Stimulated activated CD4-positive, alpha-beta T cell treated with anti-CD3 and anti-CD28 coated beads, Interleukin-2, amount 100 ng/mL, for 48 hours (primary cell): ENCODE results near the gene CEP104.

Experiments
- DNase-seq, 2 donors: peaks; one replicate each; pipeline ENCODE4 v3.0.0-alpha.2; 2020

The CEP104 gene

DNA sequence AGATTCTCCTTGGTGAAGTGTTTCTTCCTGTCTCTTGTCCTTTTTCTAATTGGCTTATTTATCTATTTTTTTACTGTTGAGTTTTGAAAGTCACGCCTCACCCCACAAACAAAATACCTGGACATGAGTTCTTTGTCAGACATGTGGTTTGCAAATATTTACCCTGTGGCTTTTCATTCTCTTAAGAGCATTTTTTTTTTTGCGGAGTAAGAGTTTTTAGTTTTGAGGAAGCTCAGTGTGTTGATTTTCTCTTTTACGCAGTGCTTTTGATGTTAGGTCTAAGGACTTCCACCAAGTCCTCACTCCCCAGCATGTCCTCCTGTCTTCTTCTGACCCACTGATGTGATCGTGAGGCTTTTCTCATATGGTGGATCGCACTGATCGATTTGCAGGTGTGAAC, 7.9 kb upstream of the CEP104 start:
- no peak for DNase-seq

DNA sequence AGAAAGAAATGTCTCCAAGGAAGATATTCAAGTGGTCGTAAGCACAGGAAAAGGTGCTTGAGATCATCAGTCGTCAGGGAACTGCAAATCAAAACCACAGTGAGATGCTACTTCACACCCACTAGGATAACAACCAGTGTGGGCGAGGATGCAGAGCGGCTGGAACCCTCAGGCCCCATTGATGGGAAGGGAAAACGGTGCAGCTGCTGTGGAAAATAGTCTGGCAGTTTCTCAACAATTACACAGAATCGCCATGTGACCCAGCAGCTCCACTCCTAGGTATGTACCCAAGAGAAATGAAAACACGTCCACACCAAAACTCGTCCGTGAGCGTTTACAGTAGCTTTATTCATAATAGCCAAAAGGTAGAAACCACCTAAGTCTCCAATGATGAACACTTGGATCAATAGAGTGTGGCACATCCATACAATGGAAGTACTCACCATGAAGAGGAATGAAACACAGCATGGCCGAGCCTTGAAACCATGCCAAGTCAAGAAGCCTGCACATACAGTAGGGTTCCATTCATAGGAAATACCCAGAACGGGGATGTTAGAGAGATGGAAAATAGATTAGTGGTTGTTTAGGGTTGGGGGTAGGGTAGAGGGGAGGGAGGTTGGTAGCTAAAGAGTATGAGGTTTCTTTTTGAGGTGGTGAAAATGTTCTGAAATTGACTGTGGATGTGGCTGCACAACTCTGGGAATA, 6.4 kb upstream of the CEP104 start:
- no peak for DNase-seq

DNA sequence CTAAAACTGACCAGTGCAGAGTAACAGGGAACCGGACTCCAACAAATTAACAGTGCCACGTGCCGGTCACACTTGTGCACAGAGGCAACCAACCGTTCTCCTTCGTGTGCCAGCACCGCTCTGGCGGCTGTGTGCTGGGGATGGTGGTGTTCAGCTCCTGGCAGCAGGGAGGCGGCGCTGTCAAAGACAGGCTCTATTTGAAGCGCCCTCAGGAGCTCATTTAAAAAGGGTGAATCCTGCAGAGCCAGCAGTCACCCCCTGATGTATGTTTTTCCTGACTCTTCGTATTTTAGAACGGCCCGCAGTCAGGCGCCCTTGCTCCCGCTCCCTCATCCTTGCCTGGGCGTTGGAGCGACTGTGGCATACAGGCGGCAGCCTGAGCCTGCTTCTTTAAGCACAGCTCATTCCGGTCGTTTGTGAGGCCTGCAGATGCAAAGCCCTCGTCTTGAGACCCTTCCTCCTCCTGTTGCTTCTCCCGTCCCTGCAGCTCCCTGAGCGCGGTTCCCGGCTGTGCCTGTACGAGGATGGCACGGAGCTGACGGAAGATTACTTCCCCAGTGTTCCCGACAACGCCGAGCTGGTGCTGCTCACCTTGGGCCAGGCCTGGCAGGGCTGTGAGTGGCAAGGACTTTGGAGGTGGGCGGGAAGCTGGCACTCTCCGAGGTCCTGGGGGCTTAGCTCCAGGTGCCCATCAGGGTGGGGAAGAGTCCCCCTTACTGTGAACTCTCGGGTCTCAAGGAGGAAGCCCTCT, 1.4 kb upstream of the CEP104 start:
- DNase-seq = no peak

DNA sequence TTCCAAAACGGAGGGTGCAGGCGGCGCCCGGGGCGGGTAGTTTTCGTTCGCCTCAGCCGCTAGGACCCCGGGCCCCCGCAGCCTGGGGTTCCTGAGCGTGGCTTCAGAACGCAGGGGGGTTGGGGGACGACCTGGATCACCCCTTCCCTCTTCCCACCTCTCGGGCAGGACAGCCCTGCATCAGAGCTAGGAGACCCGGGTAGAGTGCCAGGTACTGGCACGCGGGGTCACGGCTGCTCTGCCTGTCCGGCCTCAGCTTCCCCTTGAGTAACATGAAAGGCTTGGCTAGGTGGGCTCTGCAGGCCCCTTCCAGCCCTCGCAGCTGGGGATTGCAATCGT, 749 bp upstream of the CEP104 start:
- no peak for DNase-seq

DNA sequence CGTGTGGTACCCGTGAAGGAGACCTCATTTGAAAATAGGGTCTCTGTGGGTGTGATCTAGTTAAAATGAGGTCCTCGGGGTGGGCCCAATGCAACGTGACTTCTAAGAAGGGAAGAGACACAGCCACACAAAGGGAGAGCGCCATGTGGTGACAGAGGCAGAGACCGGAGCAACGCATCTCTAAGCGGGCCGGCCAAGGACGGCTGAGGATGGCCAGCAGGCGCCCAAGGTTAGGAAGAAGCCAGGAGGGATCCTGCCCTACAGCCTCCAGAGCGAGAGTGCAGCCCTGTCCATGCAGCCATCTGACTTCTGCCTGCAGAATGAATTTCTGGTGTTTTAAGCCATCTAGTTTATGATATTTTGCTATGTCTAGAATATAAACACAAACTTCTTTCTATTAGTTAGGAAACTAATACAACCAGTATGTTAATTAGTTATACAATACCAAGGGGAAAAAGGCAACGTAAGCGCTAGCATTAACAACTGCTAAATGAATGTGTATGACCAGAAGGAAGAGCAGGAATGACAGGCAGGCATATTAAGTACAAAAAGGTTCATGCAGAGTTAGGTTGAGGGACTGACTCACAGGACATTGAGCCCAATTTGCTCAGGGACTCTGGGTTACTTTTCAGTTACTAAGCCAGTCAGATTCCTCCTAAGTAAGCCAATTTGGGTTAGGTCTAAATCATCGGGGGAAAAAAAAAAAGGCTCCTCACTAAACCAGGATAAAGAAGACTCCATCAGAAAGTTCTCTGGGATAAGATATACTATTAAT, 4.1 kb downstream of the CEP104 start:
- DNase-seq = no peak

DNA sequence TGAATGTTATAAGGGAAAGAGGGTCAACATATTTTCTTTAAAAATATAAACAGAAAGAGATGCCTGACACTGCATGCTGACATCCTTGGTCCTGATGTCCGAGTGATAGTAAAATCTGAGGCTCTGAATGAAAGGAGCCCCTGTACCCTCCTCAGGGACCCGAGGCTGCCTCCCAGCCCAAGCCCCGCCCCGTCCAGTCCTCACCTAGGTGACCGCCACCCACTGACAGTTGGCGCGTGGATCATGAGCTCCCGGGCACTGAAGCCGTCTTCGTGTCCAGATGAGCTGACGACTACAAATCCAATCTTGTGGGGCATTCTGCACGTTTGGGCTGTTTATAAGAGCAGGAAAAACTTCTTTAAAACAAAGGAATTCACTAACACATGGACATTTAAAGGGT, 4.9 kb downstream of the CEP104 start:
- no peak for DNase-seq

DNA sequence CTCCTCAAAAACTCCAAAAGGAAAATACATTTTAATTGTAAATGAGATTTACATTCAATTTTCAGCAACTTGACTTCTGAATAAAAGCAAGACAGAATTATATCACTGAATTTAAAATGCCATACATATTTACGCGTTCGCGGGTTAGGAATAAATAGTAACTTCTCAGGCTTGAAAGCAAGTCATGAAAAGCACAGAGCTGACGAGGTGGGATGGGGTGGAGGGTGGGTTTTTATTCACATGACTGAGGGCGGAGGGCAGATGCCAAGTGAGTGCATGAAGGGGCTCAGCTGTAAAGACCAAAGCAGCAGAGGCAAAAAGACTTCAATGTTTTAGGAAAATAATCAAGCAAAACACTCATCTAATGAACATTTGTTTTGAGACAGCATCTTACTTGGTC, 5.7 kb downstream of the CEP104 start:
- DNase-seq = no peak

DNA sequence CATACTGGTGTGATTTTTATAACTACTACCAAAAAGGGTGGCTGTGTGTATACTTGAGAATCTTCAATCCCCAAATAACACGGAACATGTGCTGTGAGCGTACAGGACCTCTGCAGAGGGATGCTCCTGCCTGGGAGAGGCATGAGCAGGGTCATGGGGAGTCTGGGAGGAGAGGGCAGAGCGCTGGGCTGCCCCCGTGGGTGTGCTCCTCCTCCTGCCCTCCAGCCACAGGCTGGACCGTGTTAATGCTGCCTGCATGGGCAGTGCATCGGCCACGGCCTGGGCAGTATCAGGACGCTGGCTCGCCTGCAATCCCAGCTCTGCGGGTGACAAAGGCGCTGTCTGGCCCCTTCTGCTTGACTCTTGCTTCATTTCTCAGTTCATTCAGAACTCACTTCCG, 6.2 kb downstream of the CEP104 start:
- DNase-seq = no peak

DNA sequence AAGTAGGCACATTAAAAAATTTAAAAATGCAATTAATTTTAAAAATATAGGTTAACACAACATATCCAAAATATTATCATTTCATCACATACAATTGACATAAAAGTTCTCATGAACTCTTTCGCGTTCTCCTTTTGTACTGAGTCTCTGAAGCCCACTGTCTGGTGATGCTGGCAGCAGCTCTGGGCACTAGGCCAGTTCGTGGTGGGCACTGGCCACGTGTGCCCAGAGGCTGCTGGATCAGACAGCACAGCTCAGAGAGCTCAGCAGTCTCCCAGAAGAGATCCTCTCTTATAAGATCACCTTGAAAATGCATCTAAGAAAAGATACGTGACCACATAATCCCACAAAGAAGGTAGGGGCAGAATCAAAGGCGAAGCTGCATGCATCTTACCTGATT, 9.9 kb downstream of the CEP104 start:
- no peak for DNase-seq

DNA sequence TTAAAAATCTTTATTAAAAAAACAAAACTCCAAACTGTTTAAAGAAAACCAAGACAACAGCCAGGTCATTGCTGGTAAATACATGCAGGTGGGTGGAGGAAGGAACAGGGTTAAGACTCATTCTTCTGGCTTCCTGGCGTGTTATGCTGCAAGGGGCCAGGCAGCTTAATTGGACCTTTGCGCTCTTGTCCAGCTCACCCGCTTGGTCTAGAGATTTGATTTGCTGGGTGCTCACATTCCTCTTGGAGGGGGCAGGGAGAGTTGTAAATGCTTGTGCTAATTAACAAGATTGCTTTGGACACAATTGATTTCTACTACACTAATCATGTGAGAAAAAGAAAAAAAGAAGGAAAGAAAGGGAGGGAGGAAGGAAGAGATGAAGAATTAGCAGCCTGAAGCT, 10.5 kb downstream of the CEP104 start:
- DNase-seq = no peak

DNA sequence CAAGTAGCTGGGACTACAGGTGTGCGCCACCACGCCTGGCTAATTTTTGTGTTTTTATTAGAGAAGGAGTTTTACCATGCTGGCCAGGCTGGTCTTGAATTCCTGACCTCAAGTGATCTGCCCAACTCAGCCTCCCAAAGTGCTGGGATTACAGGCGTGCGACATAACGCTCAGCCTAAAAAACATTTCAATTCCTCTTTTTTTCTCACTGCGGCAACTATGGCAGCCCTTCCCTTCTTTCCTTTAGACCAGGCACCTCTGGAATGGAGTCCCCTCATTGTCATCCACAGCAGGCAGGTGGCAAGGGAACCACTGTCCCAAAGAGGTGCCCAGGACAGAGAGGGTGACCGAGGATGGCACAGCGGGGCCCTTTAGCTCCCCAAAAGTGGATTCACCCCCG, 14.1 kb downstream of the CEP104 start:
- no peak for DNase-seq

DNA sequence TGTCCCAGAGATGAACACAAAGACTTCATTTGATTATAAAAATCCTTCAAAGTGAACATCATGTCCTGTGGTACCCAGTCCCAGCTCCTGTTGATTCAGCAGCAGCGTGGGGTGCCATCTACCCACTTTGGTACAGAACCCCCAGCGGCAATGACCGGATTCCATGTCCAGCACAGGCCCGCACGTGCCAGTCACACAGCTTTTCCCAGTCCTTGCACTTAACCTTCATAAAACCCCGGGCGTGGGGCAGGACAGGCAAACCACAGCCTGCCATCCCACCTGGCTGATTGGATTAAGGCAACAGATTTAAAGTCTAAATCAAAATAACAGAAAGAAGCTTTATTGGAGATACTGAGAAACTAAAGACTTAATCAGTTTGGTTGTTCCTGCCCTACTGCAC, 15.5 kb downstream of the CEP104 start:
- no peak for DNase-seq

DNA sequence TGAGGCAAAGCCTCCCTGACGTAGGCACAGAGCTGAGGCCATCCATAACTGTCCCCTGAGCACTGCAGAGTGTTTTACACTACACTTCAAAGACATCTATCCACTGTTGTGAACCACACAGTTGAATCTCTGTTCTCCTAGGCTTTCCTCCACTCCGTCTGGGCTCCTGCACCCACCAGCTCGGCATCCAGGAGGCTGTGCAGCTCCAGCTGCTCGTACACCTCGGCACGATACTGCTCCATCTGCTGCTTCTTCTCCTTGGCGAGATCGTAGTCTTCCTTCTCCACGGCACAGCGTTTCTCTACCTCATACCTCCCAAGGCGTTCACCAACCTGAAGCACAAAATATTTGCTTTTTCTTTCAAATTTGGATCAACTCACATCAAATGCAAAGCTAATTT, 18.2 kb downstream of the CEP104 start:
- DNase-seq = no peak

DNA sequence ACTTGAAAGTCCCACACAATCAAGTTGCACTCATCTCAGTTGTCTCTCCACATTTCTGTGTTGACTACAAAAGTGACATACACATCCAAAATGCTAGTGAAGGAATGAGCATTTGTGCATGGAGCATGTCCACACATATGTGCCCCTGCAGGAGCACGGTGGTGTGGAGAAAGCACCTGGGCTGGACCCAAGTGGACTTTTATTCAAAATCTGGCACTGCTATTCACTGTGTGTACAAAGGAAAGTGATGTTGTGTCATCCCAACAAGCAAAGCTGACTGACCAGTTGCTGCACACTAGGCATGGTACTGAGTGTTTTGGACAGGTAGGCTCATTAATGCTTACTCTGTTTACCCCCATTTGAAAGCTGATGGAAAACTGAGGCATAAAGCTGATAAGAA, 19.3 kb downstream of the CEP104 start:
- DNase-seq = no peak

DNA sequence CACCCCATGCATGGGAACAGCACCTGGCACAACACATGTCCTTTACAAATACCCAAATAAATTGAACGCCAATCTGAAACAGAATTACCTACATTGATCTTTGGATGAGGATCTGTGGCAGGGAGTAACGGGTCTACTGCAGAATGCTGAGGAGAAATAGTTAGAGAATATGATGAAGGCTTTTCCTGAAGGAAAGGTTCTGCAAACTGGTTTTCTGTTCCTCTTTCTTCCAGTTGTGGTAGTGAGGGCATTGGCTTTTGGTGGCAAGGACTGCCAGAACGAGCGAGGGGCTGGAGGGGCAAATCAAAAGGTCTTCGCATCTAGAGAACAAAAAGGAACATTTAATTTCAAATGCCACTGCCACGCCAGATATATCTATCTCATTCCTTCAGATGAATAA, 19.8 kb downstream of the CEP104 start:
- DNase-seq = no peak

DNA sequence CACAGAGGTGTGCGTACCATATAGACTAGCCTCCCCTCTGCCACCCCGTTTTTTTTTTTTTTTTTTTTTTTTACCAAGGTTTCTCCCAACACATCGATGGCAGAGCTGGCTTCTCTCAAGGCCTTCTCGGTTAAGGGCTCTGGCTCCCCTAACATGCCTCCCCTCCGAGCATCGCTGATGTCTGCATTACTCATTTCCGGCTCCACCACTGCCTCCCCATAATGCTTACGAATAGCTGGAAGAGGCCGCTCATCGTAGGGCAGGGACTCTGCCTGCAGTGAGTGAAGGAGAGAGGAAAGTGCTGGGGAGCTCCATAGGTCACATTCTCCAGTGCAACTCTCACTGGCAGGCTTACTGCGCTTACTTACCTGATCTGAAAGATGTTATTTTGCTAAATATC, 20.6 kb downstream of the CEP104 start:
- no peak for DNase-seq

DNA sequence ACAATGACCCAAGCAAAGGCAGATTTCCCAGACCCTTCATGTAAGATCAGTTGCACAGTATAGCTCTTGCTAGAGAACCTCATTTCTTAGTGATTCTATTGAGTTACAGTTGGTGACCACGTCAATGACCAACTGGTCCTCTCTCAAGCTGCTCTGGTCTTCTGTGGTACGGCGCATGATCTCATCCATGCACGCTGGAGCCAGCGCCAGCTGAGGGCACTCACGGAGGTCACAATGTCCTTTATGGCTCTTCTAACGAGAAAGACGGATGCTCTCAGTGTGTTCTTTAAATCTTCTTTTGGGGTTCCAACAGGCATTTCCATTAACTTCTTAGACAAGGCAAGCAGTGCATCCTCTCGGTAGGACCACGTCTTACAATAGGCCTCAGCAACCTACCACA, 22.3 kb downstream of the CEP104 start:
- no peak for DNase-seq

DNA sequence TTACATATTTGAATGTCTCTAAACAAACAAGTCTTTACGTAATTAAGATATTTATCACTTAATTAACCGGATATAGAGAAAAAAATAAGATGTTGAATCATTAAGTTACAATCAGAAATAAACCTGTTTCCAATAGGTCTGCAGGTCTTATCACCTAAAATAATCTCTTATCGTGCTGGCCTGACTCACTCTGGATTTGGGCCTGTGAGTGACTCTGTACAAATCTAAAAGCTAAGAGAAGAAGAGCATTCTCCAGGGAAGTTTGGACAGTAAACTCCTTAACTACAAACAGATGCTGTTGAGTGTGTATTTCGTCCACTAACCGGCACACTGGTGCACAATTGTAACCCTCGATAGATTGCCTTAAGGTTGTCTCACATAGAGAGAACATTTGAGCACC, 25.3 kb downstream of the CEP104 start:
- DNase-seq = no peak

DNA sequence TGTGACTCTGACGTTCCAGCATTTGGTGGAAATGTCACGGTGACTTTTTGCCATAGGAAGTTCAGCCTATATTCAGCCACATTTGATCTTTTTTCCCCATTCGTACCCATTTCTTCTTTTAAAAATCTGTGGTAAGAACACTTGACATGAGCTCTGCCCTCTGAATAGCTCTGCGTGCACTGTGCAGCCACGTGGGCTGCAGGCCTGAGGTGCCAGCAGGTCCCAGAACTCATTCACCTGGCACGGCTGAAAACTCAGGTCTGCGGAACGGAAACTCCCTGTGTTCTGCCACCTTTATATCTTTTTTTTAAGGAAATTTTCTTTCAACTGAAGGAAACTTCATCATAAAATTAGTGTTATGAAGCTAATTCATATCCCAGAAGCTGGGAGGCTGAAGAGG, 28.6 kb downstream of the CEP104 start:
- DNase-seq = no peak

DNA sequence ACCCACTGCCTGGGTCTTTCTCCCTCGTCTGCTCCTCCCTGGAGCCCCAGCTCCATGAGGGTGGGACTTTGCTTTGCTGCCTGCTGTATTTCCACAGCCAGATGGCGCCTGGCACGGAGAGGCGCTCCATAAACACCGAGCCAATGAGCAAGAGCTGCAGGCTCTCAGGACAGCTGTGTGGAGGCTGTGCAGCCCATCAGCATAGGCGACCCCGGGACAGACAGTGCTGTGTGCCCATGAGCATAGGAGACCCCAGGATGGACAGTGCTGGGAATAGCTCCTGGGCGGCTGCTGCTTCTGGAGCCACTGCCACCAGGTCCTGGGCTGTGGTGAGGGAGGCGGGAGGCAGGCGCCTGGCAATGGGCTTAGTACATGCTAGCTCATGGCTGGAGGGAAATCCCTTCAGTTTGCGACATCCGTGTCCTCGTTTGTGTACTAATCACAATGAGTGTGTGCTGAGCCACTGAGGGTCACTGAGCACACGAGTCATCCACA, 29.2 kb downstream of the CEP104 start:
- DNase-seq = no peak

DNA sequence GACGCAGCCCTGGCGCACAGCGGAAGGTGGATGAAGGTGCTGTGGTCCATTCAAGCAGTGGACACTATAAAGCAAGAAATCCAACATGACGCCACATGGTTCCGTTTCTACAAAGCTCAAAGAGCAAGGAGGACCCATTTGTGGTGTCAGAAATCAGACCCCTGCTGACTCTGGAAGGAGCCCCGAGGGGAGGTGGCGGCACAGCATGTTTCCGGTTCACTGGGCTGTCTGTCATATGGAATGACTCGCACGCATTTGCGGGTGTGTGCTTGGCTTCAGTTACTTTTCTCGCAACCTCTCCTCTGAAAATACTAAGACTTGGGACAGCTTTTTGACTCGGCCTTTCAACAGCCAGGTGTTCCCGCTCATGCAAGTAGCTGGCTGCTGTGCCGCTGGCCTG, 31.7 kb downstream of the CEP104 start:
- no peak for DNase-seq

DNA sequence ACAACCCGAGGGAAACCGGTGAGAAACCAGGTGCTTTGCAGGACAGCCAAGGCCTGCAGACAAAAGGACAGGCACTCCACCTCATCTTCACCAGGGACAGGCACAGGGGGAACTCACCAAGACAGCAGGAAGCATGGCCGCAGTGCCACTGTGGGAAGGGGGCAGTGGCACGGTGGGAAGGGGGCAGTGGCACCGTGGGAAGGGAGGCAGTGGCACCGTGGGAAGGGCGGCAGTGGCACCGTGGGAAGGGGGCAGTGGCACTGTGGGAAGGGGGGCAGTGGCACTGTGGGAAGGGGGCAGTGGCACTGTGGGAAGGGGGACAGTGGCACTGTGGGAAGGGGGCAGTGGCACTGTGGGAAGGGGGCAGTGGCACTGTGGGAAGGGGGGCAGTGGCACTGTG, 32.4 kb downstream of the CEP104 start:
- no peak for DNase-seq

DNA sequence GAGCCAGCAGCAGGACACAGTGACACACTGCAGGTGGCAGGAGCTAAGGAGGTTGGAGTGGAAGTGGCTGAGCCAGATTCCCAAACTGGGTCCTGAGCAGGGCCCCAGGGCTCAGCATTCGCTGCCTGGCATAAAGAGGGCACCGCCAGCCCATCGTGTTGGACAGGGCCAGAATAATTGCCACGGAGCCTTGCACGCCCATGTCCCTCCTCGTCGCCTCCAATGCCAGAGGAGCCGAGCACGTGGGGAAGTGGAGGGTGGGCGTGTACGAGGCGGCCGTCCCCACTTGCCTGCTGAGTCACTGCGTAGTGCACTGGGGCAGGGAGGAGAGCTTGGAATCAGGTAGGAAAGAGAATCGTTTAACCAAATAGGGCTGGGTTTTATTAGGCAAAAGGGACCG, 34.6 kb downstream of the CEP104 start:
- no peak for DNase-seq

DNA sequence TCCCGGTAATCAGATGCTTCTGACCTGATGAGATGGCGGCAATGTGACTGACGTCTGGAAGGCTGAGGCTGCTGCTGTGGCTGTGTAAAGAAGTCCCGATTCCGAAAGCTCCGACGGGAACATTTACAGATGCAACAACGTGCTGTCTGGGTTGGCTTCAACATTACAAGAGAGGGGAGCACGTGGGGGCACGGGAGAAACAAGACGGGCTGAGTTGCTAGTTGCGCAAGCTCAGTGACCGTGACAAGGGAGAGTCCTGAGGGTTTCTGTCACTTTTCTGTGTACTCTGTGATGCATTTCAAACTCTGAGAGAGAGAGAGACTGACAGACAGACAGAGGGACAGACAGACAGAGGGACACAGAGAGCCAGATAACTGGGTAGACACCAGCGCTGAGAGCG, 35.1 kb downstream of the CEP104 start:
- DNase-seq = no peak
